Neural progenitor cell (in vitro differentiated cells): ENCODE results near the gene IGDCC3. TPM values are rescaled to one million over a fixed set of nuclear protein-coding genes. Genes with fewer than 3 reads are reported as not detected.

Source experiments
- DNase-seq: peaks from one replicate; pipeline ENCODE4 v3.0.0-alpha.2; 2016; ENCODE audit warnings: low spot score
- H2AFZ ChIP-seq: fragments of 200-600 bp; sonication (generic); replicated peaks from 2 replicates; pipeline ENCODE4 v1.6.1; 2016; ENCODE audit warnings: antibody characterized with exemption
- H3F3A ChIP-seq: fragments of 200-600 bp; sonication (generic); 2 replicates; pipeline ENCODE4 v1.6.1; 2016; ENCODE audit warnings: antibody characterized with exemption, low read depth
- H3K27ac ChIP-seq: fragments of 200-600 bp; sonication (generic); 2 replicates; pipeline ENCODE4 v1.5.1; 2016; ENCODE audit warnings: mild to moderate bottlenecking
- H3K27me3 ChIP-seq: fragments of 200-600 bp; sonication (generic); 2 replicates; pipeline ENCODE4 v1.6.1; 2016; ENCODE audit warnings: mild to moderate bottlenecking, moderate library complexity
- H3K36me3 ChIP-seq: fragments of 200-600 bp; sonication (generic); 2 replicates; pipeline ENCODE4 v1.5.1; 2016
- H3K4me1 ChIP-seq: fragments of 200-600 bp; sonication (generic); 2 replicates; pipeline ENCODE4 v1.6.1; 2016; ENCODE audit warnings: mixed run types
- H3K4me2 ChIP-seq: fragments of 200-600 bp; sonication (generic); 2 replicates; pipeline ENCODE4 v1.6.1; 2016
- H3K4me3 ChIP-seq: fragments of 200-600 bp; sonication (generic); 2 replicates; pipeline ENCODE4 v1.5.1; 2016
- H3K79me2 ChIP-seq: fragments of 200-600 bp; sonication (generic); 2 replicates; pipeline ENCODE4 v1.6.1; 2016; ENCODE audit warnings: low read depth
- H3K9ac ChIP-seq: fragments of 200-600 bp; sonication (generic); 2 replicates; pipeline ENCODE4 v1.6.1; 2016
- H3K9me3 ChIP-seq: fragments of 200-600 bp; sonication (generic); 2 replicates; pipeline ENCODE4 v1.5.1; 2016; ENCODE audit warnings: low read depth
- H4K20me1 ChIP-seq: fragments of 200-600 bp; sonication (generic); 2 replicates; pipeline ENCODE4 v1.6.1; 2016; ENCODE audit warnings: low read depth
- H3K27ac Mint-ChIP-seq: 3 replicates; pipeline ENCODE4 v1.8.0; 2021; ENCODE audit warnings: mixed read lengths
- H3K27me3 Mint-ChIP-seq: 2 replicates; pipeline ENCODE4 v1.8.0; 2022; ENCODE audit warnings: low read depth, mild to moderate bottlenecking, inconsistent platforms, moderate library complexity, mixed read lengths; ENCODE audit not compliant: insufficient read depth
- H3K36me3 Mint-ChIP-seq: 3 replicates; pipeline ENCODE4 v1.8.0; 2021; ENCODE audit warnings: mixed read lengths
- H3K4me1 Mint-ChIP-seq: 3 replicates; pipeline ENCODE4 v1.8.0; 2021; ENCODE audit warnings: mixed read lengths
- H3K4me3 Mint-ChIP-seq: 3 replicates; pipeline ENCODE4 v1.8.0; 2021; ENCODE audit warnings: mild to moderate bottlenecking, moderate library complexity, mixed read lengths
- H3K9me3 Mint-ChIP-seq: 3 replicates; pipeline ENCODE4 v1.8.0; 2020; ENCODE audit warnings: mixed read lengths
- EZH2 ChIP-seq: fragments of 200-600 bp; sonication (generic); IDR thresholded peaks from 2 replicates; pipeline ENCODE4 v1.6.1; 2017; ENCODE audit warnings: antibody characterized with exemption, mild to moderate bottlenecking, moderate library complexity
- EZH2phosphoT487 ChIP-seq: fragments of 200-600 bp; sonication (generic); IDR thresholded peaks from 2 replicates; pipeline ENCODE4 v1.6.1; 2017; ENCODE audit warnings: antibody characterized with exemption
- total RNA-seq: library from RNA; depleted of rRNA; stranded (reverse); fragments of >200 nt; gene quantifications from 2 replicates; pipeline ENCODE4 v1.2.3, GENCODE V29; 2015; ENCODE audit warnings: low replicate concordance
- TF ChIP-seq, protein P1 (sequence below): fragments of 200-600 bp; sonication (generic); IDR thresholded peaks from 2 replicates; pipeline ENCODE4 v1.5.1; 2017; ENCODE audit warnings: antibody characterized with exemption, mild to moderate bottlenecking

IGDCC3 gene
- 15.8 and 29.4 TPM in 2 replicates for total RNA-seq

DNA sequence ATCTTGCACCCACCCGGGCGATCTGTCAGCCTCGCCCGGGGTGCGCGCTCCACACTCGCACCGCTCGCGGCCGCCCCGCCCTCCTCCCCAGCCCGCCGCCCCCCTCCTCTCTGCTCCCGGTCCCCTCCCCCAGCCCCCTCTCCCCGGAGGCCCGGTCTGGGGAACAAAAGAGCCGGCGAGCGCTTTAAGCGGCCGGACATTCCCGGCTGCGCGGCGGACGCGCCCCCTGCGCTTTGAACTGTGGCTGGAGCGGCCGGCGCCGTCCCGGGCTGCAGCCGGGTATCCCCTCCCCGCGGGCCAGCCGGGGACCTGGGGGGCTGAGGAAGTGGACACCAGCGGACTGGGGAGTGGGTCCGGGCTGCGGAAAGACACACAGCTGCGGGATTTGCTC lies at the start of gene IGDCC3:
Gene IGDCC3 (minus strand): TSS at position 27 of the 391 bp plus-strand sequence. CDS start 214 bp downstream, outside the sequence.
- peak; percentile 97 for DNase-seq
- peaks cover 25% of the 10 kb centered on the region for H3K36me3 Mint-ChIP-seq
- H3K79me2 ChIP-seq, result peaks cover 9% of the 10 kb centered on the region
- H3K9me3 Mint-ChIP-seq, result no peaks in the 10 kb centered on the region
- H3K27ac Mint-ChIP-seq, result peak within 1 kb of the TSS; percentile 99
- H3K4me3 Mint-ChIP-seq, result peak within 1 kb of the TSS; percentile 97
- no peak for TF ChIP-seq EZH2phosphoT487
- TF ChIP-seq, protein P1, sequence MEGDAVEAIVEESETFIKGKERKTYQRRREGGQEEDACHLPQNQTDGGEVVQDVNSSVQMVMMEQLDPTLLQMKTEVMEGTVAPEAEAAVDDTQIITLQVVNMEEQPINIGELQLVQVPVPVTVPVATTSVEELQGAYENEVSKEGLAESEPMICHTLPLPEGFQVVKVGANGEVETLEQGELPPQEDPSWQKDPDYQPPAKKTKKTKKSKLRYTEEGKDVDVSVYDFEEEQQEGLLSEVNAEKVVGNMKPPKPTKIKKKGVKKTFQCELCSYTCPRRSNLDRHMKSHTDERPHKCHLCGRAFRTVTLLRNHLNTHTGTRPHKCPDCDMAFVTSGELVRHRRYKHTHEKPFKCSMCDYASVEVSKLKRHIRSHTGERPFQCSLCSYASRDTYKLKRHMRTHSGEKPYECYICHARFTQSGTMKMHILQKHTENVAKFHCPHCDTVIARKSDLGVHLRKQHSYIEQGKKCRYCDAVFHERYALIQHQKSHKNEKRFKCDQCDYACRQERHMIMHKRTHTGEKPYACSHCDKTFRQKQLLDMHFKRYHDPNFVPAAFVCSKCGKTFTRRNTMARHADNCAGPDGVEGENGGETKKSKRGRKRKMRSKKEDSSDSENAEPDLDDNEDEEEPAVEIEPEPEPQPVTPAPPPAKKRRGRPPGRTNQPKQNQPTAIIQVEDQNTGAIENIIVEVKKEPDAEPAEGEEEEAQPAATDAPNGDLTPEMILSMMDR, result no peak
- TF ChIP-seq EZH2, result no peak
- H3K27me3 Mint-ChIP-seq, result peaks cover 10% of the 10 kb centered on the region
- H3K27ac ChIP-seq, result peak within 1 kb of the TSS; percentile 40
- no peaks in the 10 kb centered on the region for H3K36me3 ChIP-seq
- H3K9me3 ChIP-seq, result no peaks in the 10 kb centered on the region
- peaks cover 28% of the 10 kb centered on the region for H3K4me1 ChIP-seq
- peak within 1 kb of the TSS; percentile 95 for H3K4me2 ChIP-seq
- H3F3A ChIP-seq, result peaks cover 52% of the 10 kb centered on the region
- H3K4me3 ChIP-seq, result peak within 1 kb of the TSS; percentile 88
- peaks cover 51% of the 10 kb centered on the region for H3K27me3 ChIP-seq
- peak within 1 kb of the TSS; percentile 18 for H3K9ac ChIP-seq
- peak within 1 kb of the TSS; percentile 38 for H2AFZ ChIP-seq
- H4K20me1 ChIP-seq, result peaks cover 31% of the 10 kb centered on the region
- H3K4me1 Mint-ChIP-seq, result peaks cover 72% of the 10 kb centered on the region

GRCh38 chr15:65426216-65426853 lies 48.5 kb upstream of the IGDCC3 start:
- H3K27me3 Mint-ChIP-seq, result peaks cover 6% of the 10 kb centered on the region
- H3K9me3 Mint-ChIP-seq, result no peaks in the 10 kb centered on the region
- peak overlapping the region; percentile 1 for H3K27ac Mint-ChIP-seq
- Histone ChIP-seq H3K27ac (no peak overlapping the region), H3K27me3 (no peaks in the 10 kb centered on the region), H3K9me3 (no peaks in the 10 kb centered on the region), H3K9ac (no peak overlapping the region), H3F3A (peaks cover 25% of the 10 kb centered on the region), H3K36me3 (no peaks in the 10 kb centered on the region), H3K4me1 (peaks cover 16% of the 10 kb centered on the region), H4K20me1 (no peaks in the 10 kb centered on the region), H3K79me2 (peaks cover 9% of the 10 kb centered on the region), H3K4me2 (no peak overlapping the region), H2AFZ (no peak overlapping the region), H3K4me3 (no peak overlapping the region)
- DNase-seq, result no peak
- TF ChIP-seq EZH2, result no peak
- TF ChIP-seq EZH2phosphoT487, result no peak
- TF ChIP-seq, protein P1, result no peak
- H3K4me3 Mint-ChIP-seq, result no peak overlapping the region
- no peaks in the 10 kb centered on the region for H3K36me3 Mint-ChIP-seq
- peaks cover 27% of the 10 kb centered on the region for H3K4me1 Mint-ChIP-seq

DNA sequence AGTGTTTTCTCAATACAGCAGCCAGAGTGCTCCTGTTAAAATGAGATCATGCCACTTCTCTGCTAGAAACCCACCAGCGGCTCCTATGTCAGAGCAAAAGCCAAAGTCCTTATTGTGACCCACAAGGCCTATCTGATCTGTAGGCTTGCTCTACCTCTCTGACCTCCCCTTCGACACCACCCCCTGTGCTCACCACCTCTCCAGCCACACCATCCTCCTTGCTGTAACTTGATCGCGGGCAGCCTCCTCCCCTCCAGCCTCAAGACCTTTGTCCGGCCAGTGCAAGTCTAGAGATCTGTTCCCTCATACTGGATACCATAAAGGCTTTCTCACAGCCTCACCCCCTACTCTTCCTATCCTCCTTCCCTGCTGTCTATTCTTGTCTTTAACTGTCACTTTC lies 46.9 kb upstream of the IGDCC3 start:
- Histone ChIP-seq H3K4me1 (peaks cover 29% of the 10 kb centered on the region), H3K79me2 (peaks cover 20% of the 10 kb centered on the region), H3F3A (peaks cover 42% of the 10 kb centered on the region), H2AFZ (no peak overlapping the region), H3K27me3 (no peaks in the 10 kb centered on the region), H3K4me3 (no peak overlapping the region), H4K20me1 (no peaks in the 10 kb centered on the region), H3K4me2 (no peak overlapping the region), H3K36me3 (no peaks in the 10 kb centered on the region), H3K9me3 (no peaks in the 10 kb centered on the region), H3K9ac (no peak overlapping the region), H3K27ac (no peak overlapping the region)
- no peak for DNase-seq
- TF ChIP-seq EZH2, result no peak
- no peak for TF ChIP-seq EZH2phosphoT487
- TF ChIP-seq, protein P1, result no peak
- Mint-ChIP-seq H3K4me3 (peak overlapping the region; percentile 60), H3K4me1 (peaks cover 43% of the 10 kb centered on the region), H3K27ac (peak overlapping the region; percentile 38), H3K36me3 (no peaks in the 10 kb centered on the region), H3K9me3 (no peaks in the 10 kb centered on the region), H3K27me3 (peaks cover 6% of the 10 kb centered on the region)
